ENCODE measurements around the gene GZF1.

GZF1 gene

DNA sequence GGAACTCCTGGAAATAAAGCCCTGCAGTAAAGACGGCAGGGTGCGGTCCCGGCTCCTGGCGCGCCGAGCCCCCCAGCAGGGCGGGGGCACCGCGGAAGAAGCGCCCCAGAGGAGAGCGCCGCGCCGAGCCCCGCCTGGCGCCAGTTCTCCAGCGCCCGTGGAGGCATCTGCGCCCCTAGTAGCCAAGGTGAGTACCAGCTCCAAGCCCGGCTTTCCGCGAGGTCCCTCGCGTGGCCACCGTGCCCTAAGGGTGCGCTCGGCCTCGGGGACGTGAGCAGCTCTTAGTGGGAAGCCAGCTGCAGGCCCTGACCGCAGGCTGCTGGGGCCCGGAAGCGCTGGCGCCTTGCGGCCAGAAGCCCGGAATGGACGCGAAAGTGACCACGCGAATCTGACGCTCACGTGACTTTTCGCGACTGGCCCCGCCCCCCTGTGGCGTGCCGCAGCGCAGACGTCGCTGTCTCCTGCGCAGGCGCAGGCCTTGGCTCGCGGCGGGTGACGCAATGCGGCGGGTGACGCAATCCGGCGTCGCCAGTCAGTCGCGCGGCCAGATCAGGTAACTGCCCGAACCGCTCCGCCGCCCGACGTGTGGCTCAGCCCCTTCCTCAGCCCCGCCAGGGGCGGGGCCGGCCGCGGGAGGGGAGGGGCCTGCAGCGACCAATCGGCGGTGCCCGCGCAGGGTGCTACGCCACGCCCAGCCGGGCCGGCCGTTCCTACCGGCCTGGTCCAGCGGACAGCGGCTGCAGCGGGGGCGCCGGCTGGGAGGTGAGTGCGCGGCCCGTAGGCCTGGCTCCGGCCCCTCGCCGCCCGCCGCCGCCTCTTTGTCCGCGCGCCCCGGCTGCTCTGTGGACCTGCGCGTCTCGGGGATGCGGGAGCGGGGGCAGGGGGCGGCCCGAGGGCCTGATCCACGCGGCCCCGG lies at the start of gene GZF1:
GZF1 (plus strand) TSS at position 707 of the 916 bp plus-strand sequence. CDS start 2,202 bp downstream, outside the sequence.
- DNase-seq: peak; percentile 99

DNA sequence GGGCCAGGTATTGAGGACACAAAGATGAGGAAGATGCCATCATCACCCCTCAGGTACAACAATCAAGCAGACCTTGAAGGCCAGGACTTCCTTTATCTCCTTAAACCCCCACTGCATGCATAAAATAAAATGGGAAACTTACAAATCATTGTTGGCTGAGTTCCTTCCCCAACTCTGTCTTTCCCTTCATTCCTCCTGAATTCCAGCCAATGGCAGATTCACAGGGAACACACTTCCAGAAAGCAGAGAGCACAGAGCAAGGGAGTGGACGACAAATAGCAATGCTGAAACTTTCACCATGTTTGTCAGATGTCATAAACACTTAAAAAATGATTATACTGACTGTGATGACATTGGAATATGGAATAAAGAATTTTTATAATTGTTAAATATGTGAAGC lies 48.7 kb upstream of the GZF1 start:
- no peak for DNase-seq

DNA sequence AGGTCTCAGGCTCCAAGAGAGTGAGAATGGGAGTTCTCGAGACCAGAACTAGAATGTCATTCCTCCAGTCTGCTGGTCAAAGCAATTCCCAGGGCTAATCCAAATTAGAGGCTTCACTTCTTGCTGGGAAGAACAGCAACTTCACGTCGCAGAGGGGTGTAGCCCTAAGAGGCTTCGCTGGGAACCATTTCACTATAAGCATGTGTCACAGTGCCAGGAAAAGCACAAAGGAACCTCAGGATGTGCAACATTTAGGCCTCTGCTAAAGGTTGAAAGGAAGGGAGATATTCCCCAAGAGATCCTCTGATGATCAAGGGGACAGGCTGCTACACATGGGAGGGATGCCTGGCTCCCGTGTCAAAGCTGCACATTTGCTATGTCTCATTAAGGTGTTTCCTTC lies 47.3 kb upstream of the GZF1 start:
- no peak for DNase-seq

DNA sequence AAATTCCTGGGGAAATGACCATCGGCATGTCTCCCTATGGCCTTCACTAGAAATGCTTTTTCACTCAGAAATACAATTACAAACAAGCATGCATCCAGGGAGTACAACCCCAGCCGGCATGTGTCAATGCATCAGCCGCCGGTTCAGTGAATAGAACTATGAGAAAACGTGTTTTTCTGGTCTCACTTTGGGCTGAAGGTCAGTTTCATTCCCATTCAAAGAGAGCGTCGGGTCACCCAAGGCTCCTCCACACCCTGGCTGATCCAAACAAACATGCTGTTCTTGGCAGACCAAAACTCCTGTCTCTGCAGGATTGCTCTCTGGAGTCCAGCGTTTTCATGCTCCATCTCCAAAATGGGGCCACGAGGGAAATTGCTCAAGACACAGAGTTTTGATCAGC lies 46.9 kb upstream of the GZF1 start:
- DNase-seq: no peak

DNA sequence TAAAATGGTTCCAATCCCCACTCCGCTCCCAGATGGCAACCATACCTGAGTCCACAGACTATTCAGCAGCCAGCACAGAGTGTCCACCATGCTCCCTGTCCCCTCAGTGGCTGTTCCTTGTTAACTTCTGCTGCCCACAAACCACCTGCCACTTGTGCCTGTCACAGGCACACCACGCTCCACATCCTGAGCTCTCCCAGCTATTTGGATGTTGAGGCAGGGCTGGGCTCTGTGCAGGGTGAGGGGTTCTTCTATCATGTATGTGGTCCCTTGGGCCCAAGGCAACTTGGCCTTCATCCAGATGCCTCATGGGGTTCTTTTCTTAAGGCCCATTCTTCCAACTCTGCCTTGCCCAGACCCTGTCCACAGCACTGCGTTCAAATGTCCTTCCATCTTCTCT lies 45.4 kb upstream of the GZF1 start:
- DNase-seq: no peak

DNA sequence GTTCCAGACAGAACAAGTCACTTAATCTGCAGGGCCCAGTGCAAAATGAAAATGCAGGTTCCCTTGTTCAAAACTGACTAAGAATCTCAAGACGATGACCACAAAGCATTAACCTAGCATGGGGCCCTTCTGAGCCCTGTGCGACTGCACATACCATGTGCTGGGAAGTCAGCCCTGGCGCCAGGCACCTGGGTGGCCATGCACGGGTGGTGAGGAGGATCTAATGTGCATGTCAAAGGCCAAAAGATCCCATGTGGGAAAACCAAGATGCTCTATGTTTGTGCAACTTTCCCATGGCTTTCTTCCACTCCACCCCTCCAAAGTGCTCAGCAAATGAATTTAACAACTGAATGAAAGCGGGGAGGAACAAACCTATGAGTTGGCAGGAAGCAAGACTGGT lies 44.9 kb upstream of the GZF1 start:
- no peak for DNase-seq

DNA sequence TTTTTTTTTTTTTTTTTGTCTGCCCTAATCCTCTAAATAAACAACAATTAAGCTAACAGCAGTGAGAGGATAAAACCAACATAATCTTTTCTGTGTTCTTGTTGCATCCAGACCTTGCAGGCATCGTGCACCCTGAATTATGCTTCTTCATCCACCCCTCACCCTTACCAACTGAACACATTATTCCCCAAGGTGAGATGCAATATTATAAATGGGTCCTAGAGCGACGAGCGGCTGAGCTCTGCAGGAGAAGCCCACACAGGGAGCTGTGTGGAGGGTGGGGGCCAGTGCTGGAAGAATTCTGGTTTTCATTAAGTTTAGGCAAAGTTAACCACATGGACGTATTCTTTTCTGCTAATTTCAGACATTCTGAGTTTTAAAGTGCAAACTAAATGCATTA lies 43.6 kb upstream of the GZF1 start:
- no peak for DNase-seq

DNA sequence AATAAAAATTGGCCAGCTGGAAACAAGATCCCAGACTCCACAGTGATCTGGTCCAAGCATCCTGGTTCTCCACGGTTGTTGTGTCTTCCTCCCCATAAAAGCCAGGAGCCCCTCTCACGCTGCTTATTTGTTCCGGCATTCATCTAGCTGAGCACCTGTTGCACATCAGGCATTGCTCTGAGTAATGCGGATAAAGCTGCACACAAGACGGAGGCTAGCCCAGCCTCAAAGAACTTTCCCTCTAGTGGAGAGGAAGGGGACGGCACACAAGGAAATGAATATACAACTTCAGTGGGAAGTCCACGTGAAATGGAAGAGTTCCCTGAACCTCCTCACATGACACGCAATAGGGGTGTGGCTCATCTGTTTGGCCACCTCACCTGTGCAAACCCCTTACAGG lies 41.7 kb upstream of the GZF1 start:
- DNase-seq: no peak

DNA sequence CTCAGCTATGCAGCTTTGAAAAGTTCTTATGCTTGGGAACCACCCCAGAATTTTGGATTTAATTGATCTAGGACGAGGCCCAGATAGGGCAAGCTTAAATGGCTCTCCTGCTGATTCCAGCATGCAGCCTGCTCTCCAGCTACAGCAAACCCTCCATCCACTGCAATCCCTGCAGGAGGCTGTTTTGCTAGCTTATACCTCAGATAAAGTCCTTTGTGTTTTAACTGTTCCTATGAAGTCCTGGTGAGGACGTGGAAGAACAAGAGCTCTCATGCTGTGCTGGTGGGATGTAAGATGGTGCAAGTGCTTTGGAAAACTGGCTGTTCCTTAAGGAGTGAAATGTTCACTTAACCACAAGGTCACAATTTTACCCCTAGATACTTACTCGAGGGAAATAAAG lies 36.9 kb upstream of the GZF1 start:
- DNase-seq: no peak

DNA sequence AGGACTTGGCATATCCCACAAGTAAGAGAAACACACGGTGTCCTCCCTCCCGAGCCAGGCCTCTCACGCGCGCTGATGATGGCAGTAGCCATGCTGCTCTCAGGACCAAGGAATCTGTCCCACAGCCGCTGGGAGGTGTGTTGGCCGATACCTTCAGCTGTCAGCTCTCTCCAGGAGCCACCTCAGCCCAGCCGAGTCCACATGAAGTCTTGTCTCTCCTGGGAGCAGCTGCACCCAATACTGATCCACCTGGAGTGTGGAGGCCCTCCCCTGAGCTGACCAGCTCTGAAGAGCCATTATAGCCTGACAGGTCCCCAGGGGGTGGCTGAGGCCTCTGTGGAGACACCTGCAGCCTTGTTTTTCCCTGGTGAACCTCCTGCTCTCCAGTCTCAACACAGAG lies 35.2 kb upstream of the GZF1 start:
- DNase-seq: no peak

DNA sequence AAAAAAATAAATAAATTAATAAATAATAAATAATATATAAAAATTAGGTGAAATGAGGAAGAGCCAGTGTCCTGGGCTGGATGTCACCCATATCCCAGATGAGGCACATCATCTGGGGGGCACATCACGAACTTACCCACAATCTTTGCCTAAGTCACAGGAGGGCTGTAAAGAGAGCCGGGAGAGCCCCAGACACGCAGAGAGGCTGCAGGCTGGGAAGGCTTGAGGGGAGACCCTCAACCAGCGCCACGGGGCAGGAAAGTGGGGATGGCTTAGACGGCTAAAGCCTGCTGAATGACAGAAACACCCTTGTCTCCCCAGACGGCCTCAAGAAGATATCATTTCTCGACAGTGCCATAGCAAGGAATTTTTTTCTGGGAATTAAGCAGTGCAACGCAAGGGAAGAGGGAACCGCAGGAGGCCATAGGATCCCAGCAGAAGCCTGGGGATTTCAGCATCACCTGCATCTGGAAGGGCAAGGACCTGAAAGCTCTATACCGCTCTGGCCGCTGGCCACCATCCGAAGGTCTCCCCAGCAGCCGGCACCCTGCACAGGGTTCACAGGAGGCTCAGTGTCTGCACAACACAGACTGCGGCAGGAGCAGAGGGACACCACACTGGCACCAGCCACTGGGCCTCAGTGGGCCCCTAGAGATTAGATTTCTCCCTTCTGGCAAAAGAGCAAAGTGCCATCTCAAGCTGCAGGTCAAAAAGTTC lies 34.2 kb upstream of the GZF1 start:
- DNase-seq: no peak

DNA sequence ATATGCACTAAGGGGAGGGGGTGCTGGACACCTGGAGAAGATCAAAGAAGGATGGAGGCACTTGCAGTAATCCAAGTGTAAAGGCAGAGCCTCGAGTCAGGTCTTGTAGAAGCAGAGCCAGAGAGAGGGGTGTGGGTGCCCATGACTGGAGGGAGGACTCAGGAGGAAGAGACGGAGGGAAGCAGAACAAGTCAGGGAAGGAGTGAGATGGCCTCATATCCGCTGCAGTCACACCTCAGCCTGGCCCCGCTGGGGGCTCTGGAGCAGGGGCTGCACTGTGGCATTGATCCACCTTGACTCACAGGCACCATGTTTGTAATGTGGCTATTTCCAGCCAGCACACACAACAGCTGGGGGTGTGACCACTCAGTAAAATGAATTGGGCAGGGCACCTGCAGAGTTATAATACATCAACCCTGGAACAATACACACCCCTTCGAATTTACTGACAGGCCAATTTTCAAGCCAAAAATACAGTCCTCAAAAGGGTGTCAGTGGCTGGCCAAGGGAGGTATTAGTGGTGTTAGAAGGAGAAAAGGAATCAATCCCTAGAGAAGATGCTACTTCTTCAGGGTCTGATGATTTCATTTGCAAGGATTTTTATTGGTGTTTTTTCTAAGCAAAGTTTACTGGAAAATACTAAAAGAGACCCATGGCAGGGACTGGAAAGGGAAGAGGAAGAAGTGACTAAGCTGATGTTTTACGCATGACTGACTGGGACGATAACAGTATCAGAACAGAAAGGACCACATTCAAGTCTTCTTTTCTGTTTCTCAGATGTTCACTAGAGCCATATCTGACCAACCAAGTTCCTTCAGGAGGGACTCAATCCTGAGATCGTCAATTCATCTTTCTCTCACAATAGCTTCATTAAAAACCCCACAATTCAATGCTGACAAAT lies 30.3 kb upstream of the GZF1 start:
- DNase-seq: no peak

DNA sequence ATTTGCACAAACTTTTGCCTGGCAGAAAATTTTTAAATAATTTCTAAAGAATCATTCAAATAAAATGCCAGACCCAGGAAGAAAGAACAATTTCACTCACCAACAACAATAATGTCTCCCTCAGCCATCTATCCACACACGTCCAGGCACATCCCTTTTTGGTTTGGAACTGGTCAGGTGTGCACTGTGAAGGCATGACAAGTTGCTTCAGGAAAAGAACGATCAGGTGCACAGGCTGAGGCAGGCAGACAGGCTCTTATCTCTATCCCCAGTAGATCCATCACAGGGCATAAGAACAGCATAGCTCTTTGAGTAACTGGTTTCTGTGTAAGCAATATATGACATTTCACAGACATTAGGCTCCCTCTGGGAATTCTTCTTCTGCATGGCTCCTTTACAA lies 29.5 kb upstream of the GZF1 start:
- DNase-seq: no peak

DNA sequence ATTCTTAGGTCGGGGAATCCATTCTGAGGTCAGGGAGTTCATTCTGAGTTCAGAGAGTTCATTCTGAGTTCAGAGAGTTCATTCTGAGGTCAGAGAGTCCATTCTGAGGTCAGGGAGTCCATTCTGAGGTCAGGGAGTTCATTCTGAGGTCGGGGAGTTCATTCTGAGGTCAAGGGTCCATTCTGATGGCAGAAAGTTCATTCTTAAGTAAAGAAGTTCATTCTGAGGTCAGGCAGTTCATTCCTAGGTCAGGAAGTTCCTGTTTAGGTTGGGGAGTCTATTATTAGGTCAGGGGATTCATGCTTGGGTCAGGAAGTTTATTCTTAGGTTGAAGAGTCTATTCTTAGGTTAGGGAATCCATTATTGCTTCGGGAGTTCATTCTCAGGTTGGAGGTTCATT lies 27.9 kb upstream of the GZF1 start:
- no peak for DNase-seq

DNA sequence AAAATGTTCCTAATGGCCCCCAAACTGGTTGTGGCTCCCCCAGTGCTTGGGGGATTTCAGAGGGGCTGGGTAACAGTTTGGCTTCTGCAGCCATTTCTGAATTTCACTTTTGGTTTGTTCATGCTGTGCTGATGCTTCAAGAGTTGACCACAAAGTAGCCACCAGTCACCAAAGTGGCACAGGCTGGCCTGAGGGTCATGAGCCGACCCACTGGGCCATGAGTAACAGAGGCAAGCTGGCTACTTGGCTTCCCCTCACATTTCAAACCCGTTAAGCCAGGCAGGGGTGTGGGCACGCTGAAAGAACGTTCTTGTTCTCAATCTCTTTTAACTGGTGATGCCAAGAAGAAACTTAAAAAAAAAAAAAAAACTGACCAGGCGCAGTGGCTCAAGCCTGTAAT lies 26.5 kb upstream of the GZF1 start:
- no peak for DNase-seq

DNA sequence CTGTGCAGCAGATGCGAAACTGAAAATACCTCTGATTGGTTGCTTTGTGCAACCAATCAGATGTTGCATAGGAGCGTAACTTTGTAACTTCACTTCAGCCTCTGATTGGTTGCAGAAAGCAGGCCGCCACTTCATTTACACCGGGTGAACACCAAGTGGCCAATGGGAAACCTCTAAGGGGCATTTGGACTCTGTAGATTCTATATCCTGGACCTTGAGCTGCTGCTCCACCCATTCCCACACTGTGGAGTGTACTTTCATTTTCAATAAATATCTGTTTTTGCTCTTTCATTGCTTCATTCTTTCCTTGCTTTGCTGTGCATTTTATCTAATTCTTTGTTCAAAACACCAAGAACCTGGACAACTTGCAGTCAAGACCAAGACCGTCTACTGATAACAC lies 25.5 kb upstream of the GZF1 start:
- DNase-seq: no peak

DNA sequence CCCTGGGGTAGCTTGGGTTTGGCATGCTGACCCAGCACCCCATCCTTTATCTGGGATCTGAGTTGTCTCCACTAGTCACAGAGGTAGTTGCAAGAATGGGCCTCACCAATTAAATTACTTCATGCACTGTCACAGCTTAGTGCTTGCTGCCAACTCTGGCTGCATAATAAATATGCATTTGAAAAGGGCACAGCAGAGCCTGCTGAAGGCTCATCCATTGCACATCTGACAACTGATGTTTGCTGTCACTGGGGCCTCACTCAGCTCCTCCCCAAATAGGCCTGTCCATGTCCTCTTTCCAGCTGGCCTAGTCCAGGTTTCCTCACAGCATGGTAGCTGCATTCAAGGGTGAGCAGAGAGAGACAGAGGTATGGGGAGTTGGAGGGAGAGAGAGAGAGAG lies 24.7 kb upstream of the GZF1 start:
- DNase-seq: no peak

DNA sequence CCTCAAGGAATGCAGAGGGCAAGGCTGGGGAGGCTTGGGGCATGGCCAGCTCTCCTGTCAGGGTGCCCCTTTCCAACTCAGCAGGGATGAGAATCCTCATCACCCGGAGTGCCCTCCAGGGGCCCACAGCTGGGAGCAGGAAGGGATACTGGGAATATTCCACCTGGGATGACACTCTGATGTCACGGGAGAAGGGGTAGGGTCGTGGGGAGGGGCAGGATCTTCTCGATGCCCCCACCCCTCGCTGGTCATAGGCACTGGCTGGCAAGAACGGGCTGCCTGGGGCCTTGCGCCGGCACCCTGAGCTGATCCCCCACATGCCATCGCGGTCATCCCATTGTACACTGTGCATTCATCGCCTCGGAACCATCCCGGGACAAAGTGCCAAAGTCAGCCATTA lies 22.0 kb upstream of the GZF1 start:
- DNase-seq: no peak

DNA sequence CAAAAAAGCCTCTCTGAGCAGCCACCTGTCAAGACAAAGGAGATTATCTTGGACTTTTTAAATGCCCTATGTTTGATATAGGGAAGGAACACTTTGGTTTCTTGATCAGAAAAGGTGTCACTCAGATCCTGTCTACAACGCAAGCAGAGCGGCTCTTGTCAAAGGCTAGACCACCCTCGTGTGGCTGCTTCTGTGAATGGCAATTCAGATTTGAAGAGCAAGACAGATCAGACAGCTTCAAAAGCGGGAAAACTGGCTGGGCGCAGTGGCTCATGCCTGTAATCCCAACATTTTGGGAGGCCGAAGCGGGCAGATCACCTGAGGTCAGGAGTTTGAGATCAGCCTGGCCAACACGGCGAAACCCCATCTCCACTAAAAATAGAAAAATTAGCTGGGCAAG lies 21.5 kb upstream of the GZF1 start:
- DNase-seq: no peak

DNA sequence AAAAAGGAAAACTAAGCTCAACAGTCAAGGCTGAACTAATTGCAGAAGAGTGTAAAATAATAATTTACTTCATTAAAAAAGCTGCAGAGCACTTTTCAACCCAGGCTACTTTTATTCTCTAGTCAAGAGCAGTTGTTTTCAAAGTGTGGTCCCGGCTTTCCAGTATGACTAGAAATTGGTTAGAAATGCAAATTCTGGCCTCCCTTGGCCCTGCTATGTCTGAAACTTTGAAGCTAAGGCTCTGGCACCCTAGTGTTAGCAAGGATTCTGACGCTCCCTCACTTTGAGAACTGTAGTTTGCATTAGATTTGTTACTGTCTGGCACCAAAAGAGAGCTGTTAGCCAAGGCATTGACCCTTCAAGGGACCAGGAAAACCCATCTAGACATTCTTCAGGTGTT lies 20.9 kb upstream of the GZF1 start:
- no peak for DNase-seq

DNA sequence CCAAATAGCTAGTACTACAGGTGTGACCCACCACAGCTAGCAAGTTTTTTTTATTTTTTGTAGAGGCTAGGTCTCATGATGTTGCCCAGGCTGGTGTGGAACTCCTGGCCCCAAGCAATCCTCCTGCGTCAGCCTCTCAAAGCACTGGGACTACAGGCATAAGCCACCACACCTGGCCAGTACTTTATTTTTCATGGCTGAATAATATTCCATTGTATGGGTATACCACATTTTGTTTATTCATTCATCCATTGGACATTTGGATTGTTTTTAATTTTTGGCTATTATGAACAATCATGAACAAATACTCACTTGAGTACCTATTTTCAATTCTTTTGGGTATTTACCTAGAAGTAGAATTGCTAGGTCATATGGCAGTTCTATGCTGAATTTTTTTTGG lies 18.4 kb upstream of the GZF1 start:
- DNase-seq: no peak

DNA sequence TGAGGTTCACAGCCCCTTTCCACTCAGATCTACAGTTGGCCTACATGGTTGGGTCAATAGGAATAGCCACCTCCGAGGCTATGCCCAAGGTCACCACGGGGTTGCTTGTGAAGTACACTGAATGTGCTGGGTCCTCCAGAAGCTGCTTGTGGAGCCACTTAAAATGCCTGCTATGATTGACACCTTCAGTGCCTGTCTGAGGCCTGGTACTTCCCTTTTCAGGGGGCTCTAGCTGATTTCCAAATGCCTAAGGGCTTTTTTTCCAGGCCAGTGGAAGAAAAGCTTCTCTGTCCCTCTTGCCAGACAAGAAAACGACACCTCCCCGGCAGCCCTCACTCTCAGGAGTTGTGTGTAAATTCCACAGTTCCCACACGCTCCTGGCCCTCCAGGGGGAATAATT lies 17.6 kb upstream of the GZF1 start:
- DNase-seq: no peak

DNA sequence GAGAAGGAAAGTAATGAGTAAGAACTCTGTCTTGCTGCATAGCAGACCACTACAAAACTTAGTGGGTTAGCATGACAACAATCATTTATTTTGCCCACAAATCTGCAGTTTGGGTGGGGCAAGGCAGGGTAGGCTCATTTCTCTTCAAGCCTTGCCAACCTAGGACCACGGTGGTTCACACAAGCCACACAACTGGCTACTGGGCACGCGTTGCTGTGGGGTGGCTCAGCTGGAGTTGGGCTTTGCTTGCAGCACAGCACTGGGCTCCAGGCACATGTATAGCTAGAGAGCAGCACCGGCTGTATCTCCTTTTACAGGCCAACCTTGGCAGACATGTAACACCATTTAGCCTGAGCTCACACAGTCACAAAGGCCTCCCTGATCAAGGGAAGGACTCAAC lies 16.0 kb upstream of the GZF1 start:
- no peak for DNase-seq

DNA sequence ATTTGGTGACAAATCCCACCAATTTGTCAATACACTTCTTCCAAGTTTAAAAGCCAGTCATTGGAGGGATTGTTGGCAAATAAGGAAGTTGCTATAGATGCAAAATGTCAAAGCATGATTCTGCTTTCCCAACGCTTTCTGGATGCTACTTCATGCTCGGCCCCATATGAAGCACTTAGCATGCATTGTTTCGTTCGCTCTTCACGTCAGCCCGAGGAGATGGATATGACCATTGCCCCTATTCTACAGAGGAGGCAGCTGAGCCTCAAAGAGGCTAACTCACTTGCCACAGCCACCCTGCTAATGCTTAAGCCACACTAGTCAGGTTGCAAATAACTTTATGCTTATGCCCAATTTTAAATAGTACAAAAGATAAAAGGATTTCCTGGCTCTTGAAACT lies 14.2 kb upstream of the GZF1 start:
- DNase-seq: no peak

Measured in activated CD4-positive, CD25-positive, alpha-beta regulatory T cell treated with anti-CD3 and anti-CD28 coated beads, Interleukin-2, amount 50 U/mL, for 72 hours (primary cell).